ENCODE data around the gene UXS1.
"Not testable (repeated sequence)": the region's sequence is repeated elsewhere in the genome, so short reads cannot be mapped to it uniquely, and the experiment has no call there.

- TF ChIP-seq POLR2A (IDR thresholded peaks at IDR 0.05; ENCODE audit: low read depth); POLR2AphosphoS5 (IDR thresholded peaks at IDR 0.05); CTCF (IDR thresholded peaks at IDR 0.05); EP300 (IDR thresholded peaks at IDR 0.05): not testable (repeated sequence)
Observed at GRCh38 chr2:106239491-106239890, 45.4 kb upstream of the UXS1 start.
